Endothelial cell (in vitro differentiated cells): ENCODE data around the gene TRAPPC12. TPM values are rescaled to one million over a fixed set of nuclear protein-coding genes. Genes with fewer than 3 reads are reported as not detected.

Experiments
- DNase-seq: peaks from one replicate; pipeline ENCODE4 v3.0.0; 2021; ENCODE audit warnings: low spot score
- H3K27ac Mint-ChIP-seq: one replicate; pipeline ENCODE4 v1.8.0; 2021; ENCODE audit warnings: mixed read lengths, inconsistent platforms; ENCODE audit not compliant: unreplicated experiment
- H3K27me3 Mint-ChIP-seq: one replicate; pipeline ENCODE4 v1.8.0; 2021; ENCODE audit warnings: mild to moderate bottlenecking, moderate library complexity, mixed read lengths, inconsistent platforms; ENCODE audit not compliant: unreplicated experiment
- H3K36me3 Mint-ChIP-seq: one replicate; pipeline ENCODE4 v1.8.0; 2021; ENCODE audit warnings: mild to moderate bottlenecking, low read depth, mixed read lengths, inconsistent platforms; ENCODE audit not compliant: unreplicated experiment
- H3K4me1 Mint-ChIP-seq: one replicate; pipeline ENCODE4 v1.8.0; 2021; ENCODE audit warnings: mild to moderate bottlenecking, mixed read lengths, inconsistent platforms; ENCODE audit not compliant: unreplicated experiment
- H3K4me3 Mint-ChIP-seq: one replicate; pipeline ENCODE4 v1.8.0; 2021; ENCODE audit warnings: mild to moderate bottlenecking, mixed read lengths, inconsistent platforms; ENCODE audit not compliant: unreplicated experiment
- H3K9me3 Mint-ChIP-seq: one replicate; pipeline ENCODE4 v1.8.0; 2021; ENCODE audit warnings: mixed read lengths, inconsistent platforms; ENCODE audit not compliant: unreplicated experiment
- CTCF ChIP-seq: fragments of 200-600 bp; sonication (generic); IDR thresholded peaks from one replicate; pipeline ENCODE4 v1.5.0; 2021; ENCODE audit warnings: antibody characterized with exemption; ENCODE audit not compliant: unreplicated experiment
- total RNA-seq: library from RNA; stranded (reverse); fragmentation: NEBNext Ultra II Directional; extraction: Animal tissue kit (Norgen Biotek cat#: 25700); gene quantifications from one replicate; pipeline ENCODE4 v1.2.1, GENCODE V29; 2021; ENCODE audit not compliant: unreplicated experiment

The TRAPPC12 gene
- total RNA-seq, 1 donor from 2014 or later: 105 TPM

- no peak for DNase-seq
- Mint-ChIP-seq H3K4me1 (peaks cover 2% of the 10 kb centered on the region), H3K27ac (no peak overlapping the region), H3K27me3 (peaks cover 2% of the 10 kb centered on the region), H3K4me3 (no peak overlapping the region), H3K36me3 (peaks cover 26% of the 10 kb centered on the region), H3K9me3 (no peaks in the 10 kb centered on the region)
- no peak for TF ChIP-seq CTCF
Measured at GRCh38 chr2:3429066-3429610, 49.6 kb downstream of the TRAPPC12 start.

DNA sequence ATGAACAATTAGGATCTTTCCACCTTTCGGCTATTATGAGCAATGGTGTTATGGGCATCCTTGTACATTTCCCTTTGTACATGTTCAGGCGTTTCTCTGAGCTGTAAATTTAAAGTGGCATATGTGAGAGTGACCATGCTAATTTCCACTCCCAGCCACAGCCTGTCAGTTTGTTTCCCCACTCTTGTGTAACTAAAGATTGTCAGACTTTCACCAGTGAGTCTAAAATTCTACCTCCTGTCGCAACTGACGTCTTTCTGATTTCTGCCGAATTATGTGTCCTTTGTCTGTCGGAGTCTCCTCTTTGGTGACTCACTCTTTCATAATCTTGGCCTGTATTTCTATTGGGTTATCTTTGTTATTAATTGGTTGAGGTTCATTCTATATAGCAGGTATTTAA lies 50.7 kb downstream of the TRAPPC12 start:
- Mint-ChIP-seq H3K9me3 (no peaks in the 10 kb centered on the region), H3K36me3 (peaks cover 25% of the 10 kb centered on the region), H3K27ac (no peak overlapping the region), H3K4me1 (no peaks in the 10 kb centered on the region), H3K27me3 (peaks cover 2% of the 10 kb centered on the region), H3K4me3 (no peak overlapping the region)
- no peak for DNase-seq
- TF ChIP-seq CTCF: no peak

DNA sequence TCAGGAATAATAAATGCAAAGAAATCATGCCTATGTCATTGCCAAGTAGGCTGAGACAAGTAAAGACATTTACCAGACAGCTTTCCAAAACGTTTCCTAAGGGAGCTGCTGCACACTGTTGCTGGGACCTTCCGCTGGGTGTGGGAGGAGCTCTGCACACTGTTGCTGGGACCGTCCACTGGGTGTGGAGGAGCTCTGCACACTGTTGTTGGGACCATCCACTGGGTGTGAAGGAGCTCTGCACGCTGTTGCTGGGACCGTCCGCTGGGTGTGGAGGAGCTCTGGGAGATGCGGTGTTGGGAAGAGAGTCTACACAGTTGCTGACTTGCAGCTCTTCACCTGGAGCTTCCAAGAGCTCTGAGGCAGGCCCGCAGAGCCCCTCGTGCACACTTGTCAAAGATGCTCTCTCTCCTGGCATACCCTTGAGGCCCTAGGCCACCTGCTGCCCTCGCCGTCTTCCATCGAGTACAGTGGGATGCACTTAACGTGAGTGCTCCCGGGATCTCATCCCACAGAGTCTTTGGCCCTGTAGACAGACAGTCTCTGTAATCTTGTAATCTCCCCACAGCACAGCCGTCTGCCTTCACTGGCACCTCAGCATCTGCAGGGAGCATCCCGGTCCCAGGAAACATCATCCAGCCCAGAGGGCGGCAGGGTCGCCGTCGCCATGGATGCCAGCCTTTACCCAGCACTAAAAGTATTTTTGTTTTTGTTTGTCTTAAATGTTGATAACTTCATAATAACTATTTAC lies 51.4 kb downstream of the TRAPPC12 start:
- Mint-ChIP-seq H3K4me1 (no peaks in the 10 kb centered on the region), H3K27ac (no peak overlapping the region), H3K36me3 (peaks cover 22% of the 10 kb centered on the region), H3K4me3 (no peak overlapping the region), H3K9me3 (no peaks in the 10 kb centered on the region), H3K27me3 (peaks cover 2% of the 10 kb centered on the region)
- DNase-seq: no peak
- no peak for TF ChIP-seq CTCF

DNA sequence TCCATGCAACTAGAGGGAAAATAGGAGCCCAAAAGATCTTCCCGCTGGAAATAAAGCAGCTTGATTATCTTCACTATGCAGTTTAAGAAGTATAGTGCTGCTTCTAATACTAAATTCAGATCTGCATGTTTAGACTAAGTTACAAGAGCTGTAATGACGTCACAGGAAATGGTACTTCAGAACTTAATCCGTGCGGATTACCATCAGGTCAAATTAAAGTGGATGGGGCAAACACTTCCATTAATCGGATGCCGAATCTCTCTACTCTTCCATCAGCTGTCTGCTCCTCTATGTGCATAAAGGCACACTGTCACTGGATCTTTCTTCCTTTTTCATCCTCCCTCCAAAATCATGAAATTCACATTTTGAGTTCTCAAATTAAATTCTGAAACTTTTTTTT lies 52.6 kb downstream of the TRAPPC12 start:
- H3K27me3 Mint-ChIP-seq: peaks cover 2% of the 10 kb centered on the region
- no peak overlapping the region for H3K4me3 Mint-ChIP-seq
- no peaks in the 10 kb centered on the region for H3K9me3 Mint-ChIP-seq
- H3K36me3 Mint-ChIP-seq: peaks cover 16% of the 10 kb centered on the region
- TF ChIP-seq CTCF: no peak
- H3K27ac Mint-ChIP-seq: no peak overlapping the region
- DNase-seq: no peak
- no peaks in the 10 kb centered on the region for H3K4me1 Mint-ChIP-seq

DNA sequence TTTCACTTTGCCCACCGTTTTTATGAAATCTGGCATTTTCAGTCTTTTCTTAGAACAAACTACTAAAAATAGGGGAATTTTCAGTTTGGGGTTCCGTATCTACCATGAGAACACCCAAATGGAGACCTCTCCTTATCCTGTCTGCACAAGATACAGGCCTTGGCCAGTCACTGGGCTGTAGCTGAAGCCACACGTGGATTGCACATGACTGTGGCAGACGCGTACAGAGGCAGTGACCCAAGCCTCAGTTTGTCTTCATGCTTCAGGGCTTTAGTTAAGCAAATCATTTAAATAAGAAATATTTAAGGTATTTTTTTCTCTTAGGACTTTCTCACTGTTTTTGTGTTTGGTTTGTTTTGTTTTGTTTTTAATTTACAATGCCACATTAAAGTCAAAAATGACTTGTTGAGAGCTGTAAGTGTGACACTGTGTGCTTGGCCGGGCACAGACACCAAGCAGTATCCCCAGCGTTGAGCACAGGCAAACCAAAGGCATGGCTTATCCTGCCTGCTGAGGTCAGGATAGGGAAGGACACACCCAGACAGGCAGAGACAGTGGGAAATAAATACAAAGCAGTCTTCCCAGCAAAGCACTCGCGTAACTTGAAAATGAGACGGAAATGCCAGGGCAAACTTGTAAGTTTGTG lies 53.3 kb downstream of the TRAPPC12 start:
- no peak for DNase-seq
- no peaks in the 10 kb centered on the region for H3K9me3 Mint-ChIP-seq

More for the DNA sequence above, 53.3 kb downstream of the TRAPPC12 start:
- H3K27ac Mint-ChIP-seq: no peak overlapping the region
- no peak for TF ChIP-seq CTCF
- H3K27me3 Mint-ChIP-seq: peaks cover 2% of the 10 kb centered on the region
- H3K36me3 Mint-ChIP-seq: peaks cover 15% of the 10 kb centered on the region
- no peak overlapping the region for H3K4me3 Mint-ChIP-seq
- H3K4me1 Mint-ChIP-seq: no peaks in the 10 kb centered on the region
